Rectal smooth muscle tissue (tissue), 1 donor: ENCODE measurements around the gene VKORC1.

Source experiments
- H3K27ac ChIP-seq: one replicate; pipeline ENCODE4 v1.7.0; 2013; ENCODE audit warnings: low read depth, low read length, inconsistent platforms
- H3K27me3 ChIP-seq: one replicate; pipeline ENCODE4 v1.7.0; 2013; ENCODE audit warnings: low read length; ENCODE audit not compliant: control insufficient read depth, insufficient read depth
- H3K36me3 ChIP-seq: one replicate; pipeline ENCODE4 v1.7.0; 2013; ENCODE audit warnings: low read length; ENCODE audit not compliant: control insufficient read depth, insufficient read depth
- H3K4me1 ChIP-seq: one replicate; pipeline ENCODE4 v1.7.0; 2013; ENCODE audit warnings: low read length; ENCODE audit not compliant: control insufficient read depth, insufficient read depth
- H3K4me3 ChIP-seq: one replicate; pipeline ENCODE4 v1.7.0; 2013; ENCODE audit warnings: low read length
- H3K9ac ChIP-seq: one replicate; pipeline ENCODE4 v1.7.0; 2013; ENCODE audit warnings: low read length

Gene VKORC1

GRCh38 chr16:31081428-31082351, 12.9 kb downstream of the VKORC1 start:
- no peaks in the 10 kb centered on the region for H3K27me3 ChIP-seq
- H3K4me3 ChIP-seq, result no peak overlapping the region
- H3K9ac ChIP-seq, result no peak overlapping the region
- no peaks in the 10 kb centered on the region for H3K4me1 ChIP-seq
- H3K27ac ChIP-seq, result no peak overlapping the region
- peaks cover 45% of the 10 kb centered on the region for H3K36me3 ChIP-seq

DNA sequence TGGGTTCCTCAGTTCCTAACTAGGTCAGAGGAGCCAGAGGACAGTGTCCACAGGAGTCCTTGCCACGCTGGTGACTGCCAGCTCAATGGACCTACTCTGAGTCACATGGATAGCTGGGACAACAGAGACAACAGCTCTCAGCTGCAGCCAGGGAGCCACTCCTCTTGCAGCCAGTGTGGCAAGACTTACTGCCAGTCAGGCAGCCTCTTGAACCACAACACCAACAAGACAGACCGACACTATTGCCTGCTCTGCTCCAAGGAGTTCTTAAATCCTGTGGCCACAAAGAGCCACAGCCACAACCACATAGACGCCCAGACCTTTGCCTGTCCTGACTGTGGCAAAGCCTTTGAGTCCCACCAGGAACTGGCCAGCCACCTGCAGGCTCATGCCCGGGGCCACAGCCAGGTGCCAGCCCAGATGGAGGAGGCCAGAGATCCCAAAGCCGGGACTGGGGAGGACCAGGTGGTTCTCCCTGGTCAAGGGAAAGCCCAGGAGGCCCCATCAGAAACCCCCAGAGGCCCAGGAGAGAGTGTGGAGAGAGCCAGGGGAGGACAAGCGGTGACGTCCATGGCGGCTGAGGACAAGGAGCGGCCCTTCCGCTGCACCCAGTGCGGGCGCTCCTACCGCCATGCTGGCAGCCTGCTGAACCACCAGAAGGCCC, 13.7 kb downstream of the VKORC1 start:
- H3K27ac ChIP-seq, result no peak overlapping the region
- no peak overlapping the region for H3K9ac ChIP-seq
- peaks cover 45% of the 10 kb centered on the region for H3K36me3 ChIP-seq
- H3K4me1 ChIP-seq, result no peaks in the 10 kb centered on the region
- H3K27me3 ChIP-seq, result no peaks in the 10 kb centered on the region
- no peak overlapping the region for H3K4me3 ChIP-seq

GRCh38 chr16:31080035-31080629, 14.5 kb downstream of the VKORC1 start:
- Histone ChIP-seq H3K4me1 (no peaks in the 10 kb centered on the region), H3K27ac (no peak overlapping the region), H3K36me3 (peaks cover 45% of the 10 kb centered on the region), H3K4me3 (no peak overlapping the region), H3K9ac (no peak overlapping the region), H3K27me3 (no peaks in the 10 kb centered on the region)

GRCh38 chr16:31079342-31079944, 15.2 kb downstream of the VKORC1 start:
- Histone ChIP-seq H3K9ac (no peak overlapping the region), H3K27ac (no peak overlapping the region), H3K4me3 (no peak overlapping the region), H3K27me3 (no peaks in the 10 kb centered on the region), H3K4me1 (peaks cover 3% of the 10 kb centered on the region), H3K36me3 (peaks cover 45% of the 10 kb centered on the region)

DNA sequence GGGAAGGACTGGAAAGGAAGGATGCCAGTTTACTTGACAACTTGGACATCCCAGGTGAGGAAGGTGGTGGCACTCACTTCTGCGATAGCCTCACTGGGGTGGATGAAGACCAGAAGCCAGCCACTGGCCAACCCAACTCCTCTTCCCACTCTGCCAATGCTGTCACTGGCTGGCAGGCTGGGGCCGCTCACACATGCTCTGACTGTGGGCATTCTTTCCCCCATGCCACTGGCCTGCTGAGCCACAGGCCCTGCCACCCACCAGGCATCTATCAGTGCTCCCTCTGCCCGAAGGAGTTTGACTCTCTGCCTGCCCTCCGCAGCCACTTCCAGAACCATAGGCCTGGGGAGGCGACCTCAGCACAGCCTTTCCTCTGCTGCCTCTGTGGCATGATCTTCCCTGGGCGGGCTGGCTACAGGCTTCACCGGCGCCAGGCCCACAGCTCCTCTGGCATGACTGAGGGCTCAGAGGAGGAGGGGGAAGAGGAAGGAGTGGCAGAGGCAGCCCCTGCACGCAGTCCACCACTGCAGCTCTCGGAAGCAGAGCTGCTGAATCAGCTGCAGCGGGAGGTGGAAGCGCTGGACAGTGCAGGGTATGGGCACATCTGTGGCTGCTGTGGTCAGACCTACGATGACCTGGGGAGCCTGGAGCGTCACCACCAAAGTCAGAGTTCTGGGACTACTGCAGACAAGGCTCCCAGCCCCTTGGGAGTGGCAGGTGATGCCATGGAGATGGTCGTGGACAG, 15.8 kb downstream of the VKORC1 start:
- Histone ChIP-seq H3K9ac (no peak overlapping the region), H3K4me1 (peaks cover 3% of the 10 kb centered on the region), H3K27ac (no peak overlapping the region), H3K27me3 (no peaks in the 10 kb centered on the region), H3K36me3 (peaks cover 40% of the 10 kb centered on the region), H3K4me3 (no peak overlapping the region)

DNA sequence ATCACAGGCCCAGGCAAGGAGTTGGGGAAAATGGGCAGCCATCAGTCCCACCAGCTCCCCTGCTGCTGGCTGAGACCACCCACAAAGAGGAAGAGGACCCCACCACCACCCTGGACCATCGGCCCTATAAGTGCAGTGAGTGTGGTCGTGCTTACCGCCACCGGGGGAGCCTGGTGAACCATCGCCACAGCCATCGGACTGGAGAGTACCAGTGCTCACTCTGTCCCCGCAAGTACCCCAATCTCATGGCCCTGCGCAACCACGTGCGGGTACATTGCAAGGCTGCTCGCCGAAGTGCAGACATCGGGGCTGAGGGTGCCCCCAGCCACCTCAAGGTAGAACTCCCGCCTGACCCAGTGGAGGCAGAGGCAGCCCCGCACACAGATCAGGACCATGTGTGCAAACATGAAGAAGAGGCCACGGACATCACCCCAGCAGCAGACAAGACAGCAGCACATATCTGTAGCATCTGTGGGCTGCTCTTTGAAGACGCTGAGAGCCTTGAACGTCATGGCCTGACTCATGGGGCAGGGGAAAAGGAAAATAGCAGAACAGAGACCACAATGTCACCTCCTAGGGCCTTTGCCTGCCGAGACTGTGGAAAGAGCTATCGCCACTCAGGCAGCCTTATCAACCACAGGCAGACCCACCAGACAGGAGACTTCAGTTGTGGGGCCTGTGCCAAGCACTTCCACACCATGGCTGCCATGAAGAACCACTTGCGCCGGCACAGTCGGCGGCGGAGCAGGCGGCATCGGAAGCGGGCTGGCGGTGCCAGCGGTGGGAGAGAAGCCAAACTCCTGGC, 16.8 kb downstream of the VKORC1 start:
- Histone ChIP-seq H3K36me3 (peaks cover 40% of the 10 kb centered on the region), H3K27me3 (no peaks in the 10 kb centered on the region), H3K4me3 (no peak overlapping the region), H3K27ac (no peak overlapping the region), H3K4me1 (peaks cover 3% of the 10 kb centered on the region), H3K9ac (no peak overlapping the region)

GRCh38 chr16:31077024-31077423, 17.6 kb downstream of the VKORC1 start:
- Histone ChIP-seq H3K36me3 (peaks cover 40% of the 10 kb centered on the region), H3K9ac (no peak overlapping the region), H3K27me3 (no peaks in the 10 kb centered on the region), H3K4me3 (no peak overlapping the region), H3K4me1 (peaks cover 10% of the 10 kb centered on the region), H3K27ac (no peak overlapping the region)

DNA sequence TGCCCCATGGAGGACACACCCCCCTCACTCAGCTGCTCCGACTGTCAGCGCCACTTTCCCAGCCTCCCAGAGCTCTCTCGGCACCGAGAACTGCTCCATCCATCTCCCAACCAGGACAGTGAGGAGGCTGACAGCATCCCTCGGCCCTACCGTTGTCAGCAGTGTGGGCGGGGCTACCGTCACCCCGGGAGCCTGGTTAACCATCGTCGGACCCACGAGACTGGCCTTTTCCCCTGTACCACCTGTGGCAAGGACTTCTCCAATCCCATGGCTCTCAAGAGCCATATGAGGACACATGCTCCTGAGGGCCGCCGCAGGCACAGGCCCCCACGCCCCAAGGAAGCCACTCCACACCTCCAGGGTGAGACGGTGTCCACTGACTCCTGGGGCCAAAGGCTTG, 18.3 kb downstream of the VKORC1 start:
- H3K27me3 ChIP-seq, result no peaks in the 10 kb centered on the region
- no peak overlapping the region for H3K27ac ChIP-seq
- H3K4me3 ChIP-seq, result no peak overlapping the region
- peaks cover 10% of the 10 kb centered on the region for H3K4me1 ChIP-seq
- H3K9ac ChIP-seq, result no peak overlapping the region
- peaks cover 40% of the 10 kb centered on the region for H3K36me3 ChIP-seq

GRCh38 chr16:31074814-31075183, 19.8 kb downstream of the VKORC1 start:
- Histone ChIP-seq H3K36me3 (peaks cover 28% of the 10 kb centered on the region), H3K27me3 (no peaks in the 10 kb centered on the region), H3K4me3 (peak overlapping the region; percentile 86), H3K4me1 (peaks cover 10% of the 10 kb centered on the region), H3K9ac (peak overlapping the region; percentile 88), H3K27ac (peak overlapping the region; percentile 86)

GRCh38 chr16:31073970-31074813, 20.4 kb downstream of the VKORC1 start, which contains the start of the genes ZNF646 and ZNF668:
Gene ZNF646, plus strand, starts transcription at chr16:31074422. Its CDS starts 1,903 bp downstream, at chr16:31076325.
Gene ZNF668, minus strand, starts transcription at chr16:31074240. Its CDS starts 9,781 bp downstream, at chr16:31064459.
- Histone ChIP-seq H3K4me3 (peak within 1 kb of the TSS; percentile 86), H3K4me1 (peaks cover 10% of the 10 kb centered on the region), H3K27ac (peak within 1 kb of the TSS; percentile 86), H3K9ac (peak within 1 kb of the TSS; percentile 88), H3K36me3 (peaks cover 22% of the 10 kb centered on the region), H3K27me3 (no peaks in the 10 kb centered on the region)
